HS-27A (cell line): ENCODE data around the gene NCOA3.
A peak's percentile ranks its signal among the peaks of the same experiment; 100 is the strongest.

Source experiments
- DNase-seq: peaks from one replicate; pipeline ENCODE4 v3.0.0-alpha.2; 2012; ENCODE audit warnings: low read depth, missing footprints

NCOA3 gene

GRCh38 chr20:47598911-47599744 is 97.4 kb downstream of the NCOA3 start:
- no peak for DNase-seq

- DNase-seq: no peak
These were observed 99.4 kb downstream of the NCOA3 start for GRCh38 chr20:47600967-47601547.

- DNase-seq: no peak
These were observed 101.6 kb downstream of the NCOA3 start for GRCh38 chr20:47603260-47603659.

- DNase-seq: no peak
These were observed 104.2 kb downstream of the NCOA3 start for GRCh38 chr20:47605673-47606413.

- no peak for DNase-seq
These were observed 104.8 kb downstream of the NCOA3 start for GRCh38 chr20:47606414-47606982.

- DNase-seq: no peak
These were observed 105.4 kb downstream of the NCOA3 start for GRCh38 chr20:47606983-47607613.

GRCh38 chr20:47609001-47609400 is 107.3 kb downstream of the NCOA3 start:
- DNase-seq: no peak

GRCh38 chr20:47610247-47610944 is 108.7 kb downstream of the NCOA3 start:
- peak; percentile 26 for DNase-seq

- DNase-seq: no peak
These were observed 109.2 kb downstream of the NCOA3 start for GRCh38 chr20:47610945-47611250.

GRCh38 chr20:47611785-47612184 is 110.1 kb downstream of the NCOA3 start:
- DNase-seq: no peak

- no peak for DNase-seq
These were observed 111.0 kb downstream of the NCOA3 start for GRCh38 chr20:47612670-47613069.

- DNase-seq: no peak
These were observed 113.1 kb downstream of the NCOA3 start for GRCh38 chr20:47614703-47615309.

- no peak for DNase-seq
These were observed 116.8 kb downstream of the NCOA3 start for GRCh38 chr20:47618479-47618878.

GRCh38 chr20:47620808-47621805 is 119.4 kb downstream of the NCOA3 start:
- peak; percentile 45 for DNase-seq

- DNase-seq: no peak
These were observed 120.5 kb downstream of the NCOA3 start for GRCh38 chr20:47622118-47622665.

GRCh38 chr20:47623206-47623605 is 121.5 kb downstream of the NCOA3 start:
- no peak for DNase-seq

- DNase-seq: no peak
These were observed 125.9 kb downstream of the NCOA3 start for GRCh38 chr20:47627540-47627939.

GRCh38 chr20:47629907-47630306 is 128.2 kb downstream of the NCOA3 start:
- DNase-seq: no peak

GRCh38 chr20:47631078-47631477 is 129.4 kb downstream of the NCOA3 start:
- DNase-seq: no peak

- no peak for DNase-seq
These were observed 133.6 kb downstream of the NCOA3 start for GRCh38 chr20:47635256-47635655.
